ENCODE results near the gene VPREB3.
"Not testable (repeated sequence)": the region's sequence is repeated elsewhere in the genome, so short reads cannot be mapped to it uniquely, and the experiment has no call there.

Gene VPREB3

DNA sequence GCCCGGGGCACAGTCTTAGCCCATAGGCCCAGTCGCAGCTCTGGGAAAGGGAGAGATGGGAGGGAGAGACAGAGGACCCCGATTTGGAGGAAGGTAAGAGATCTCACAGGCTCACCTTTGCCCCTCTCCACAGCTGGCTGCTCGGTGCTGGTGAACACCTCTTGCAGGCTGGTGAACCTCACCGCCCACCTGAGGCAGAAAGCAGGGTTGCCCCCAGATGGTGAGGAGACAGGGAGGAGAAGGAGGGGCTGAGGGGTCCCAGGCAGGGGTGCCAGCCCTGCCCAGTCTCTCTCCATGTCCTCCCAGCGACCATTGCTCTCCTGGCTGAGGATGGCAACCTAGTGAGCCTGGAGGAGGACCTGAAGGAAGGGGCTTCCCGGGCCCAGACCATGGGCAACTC lies 9.7 kb upstream of the VPREB3 start:
- no peak for DNase-seq

DNA sequence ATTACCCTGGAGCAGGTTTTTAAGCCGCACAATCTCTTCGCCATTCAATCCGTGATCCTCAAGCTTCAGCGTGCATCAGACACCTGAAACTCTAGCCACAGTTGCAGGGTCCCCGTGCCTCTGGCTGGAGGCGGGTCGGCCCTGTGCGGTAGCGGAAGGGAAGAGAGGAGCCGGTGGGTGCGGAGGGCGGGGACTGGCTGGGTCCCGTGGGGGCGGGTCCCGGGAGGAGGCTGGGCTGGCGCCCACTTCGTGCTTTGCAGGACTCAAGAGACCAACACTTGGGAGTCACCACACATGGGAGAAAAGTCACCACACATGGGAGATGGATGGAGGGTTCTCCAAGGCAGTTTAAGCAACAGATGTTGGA lies 9.3 kb upstream of the VPREB3 start:
- no peak for DNase-seq

DNA sequence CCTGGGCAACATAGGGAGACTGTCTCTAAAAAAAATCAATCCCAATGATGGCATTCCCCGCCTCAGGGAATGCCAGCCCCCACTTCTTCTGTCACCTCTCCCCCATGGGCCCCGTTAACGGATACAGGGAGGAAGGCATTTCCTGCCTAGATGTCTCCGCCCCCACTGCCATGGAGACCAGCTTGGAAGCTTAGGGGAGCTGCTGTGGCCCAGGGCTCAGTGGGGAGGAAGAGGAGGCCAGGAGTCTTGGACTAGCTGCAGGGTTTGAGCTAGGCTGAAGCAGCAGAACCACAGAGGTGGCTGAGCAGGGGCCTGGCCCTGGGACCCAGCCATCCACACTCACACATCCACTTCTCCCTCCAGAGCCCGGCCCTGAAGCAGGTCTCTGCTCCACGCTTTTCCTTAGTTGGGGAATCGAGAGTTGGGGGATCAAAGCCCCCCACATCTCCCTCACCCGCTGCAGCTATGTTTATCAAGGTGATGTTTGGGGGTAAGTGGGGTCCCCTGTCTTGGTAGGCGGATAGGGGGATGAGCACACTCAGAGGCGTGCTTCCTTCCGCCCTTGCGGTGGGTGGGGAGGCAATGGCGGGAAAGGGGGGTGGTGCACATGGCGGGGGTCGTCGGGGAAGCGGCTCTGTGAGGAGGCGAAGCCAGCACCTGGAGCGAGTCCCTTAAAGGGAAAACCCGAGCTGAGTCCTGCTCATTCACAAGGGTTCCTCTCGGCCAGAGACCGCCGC lies 8.8 kb upstream of the VPREB3 start, which contains the start of gene C22orf15:
C22orf15 (plus strand) TSS at position 149 of the 737 bp plus-strand sequence; CDS start at position 466, 317 bp downstream.
- peak; percentile 48 for DNase-seq

DNA sequence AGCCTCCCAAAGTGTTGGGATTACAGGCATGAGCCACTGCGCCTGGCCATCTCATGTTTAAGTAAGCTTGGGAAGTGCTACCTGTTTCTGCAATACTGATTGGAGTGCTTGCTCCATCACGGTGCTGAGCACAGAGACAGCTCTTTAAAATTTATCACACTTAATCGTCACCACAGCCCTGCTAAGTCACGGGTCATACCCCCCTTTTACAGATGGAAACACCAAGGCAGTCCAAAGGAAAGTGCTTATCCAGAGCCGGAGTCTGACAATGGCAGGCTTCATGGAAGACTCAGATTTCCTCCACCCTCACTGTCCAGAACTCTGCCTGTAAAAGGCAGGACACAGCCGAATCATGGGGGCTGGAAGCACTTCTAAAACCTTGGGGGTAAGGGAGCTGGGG lies 5.8 kb upstream of the VPREB3 start:
- no peak for DNase-seq

DNA sequence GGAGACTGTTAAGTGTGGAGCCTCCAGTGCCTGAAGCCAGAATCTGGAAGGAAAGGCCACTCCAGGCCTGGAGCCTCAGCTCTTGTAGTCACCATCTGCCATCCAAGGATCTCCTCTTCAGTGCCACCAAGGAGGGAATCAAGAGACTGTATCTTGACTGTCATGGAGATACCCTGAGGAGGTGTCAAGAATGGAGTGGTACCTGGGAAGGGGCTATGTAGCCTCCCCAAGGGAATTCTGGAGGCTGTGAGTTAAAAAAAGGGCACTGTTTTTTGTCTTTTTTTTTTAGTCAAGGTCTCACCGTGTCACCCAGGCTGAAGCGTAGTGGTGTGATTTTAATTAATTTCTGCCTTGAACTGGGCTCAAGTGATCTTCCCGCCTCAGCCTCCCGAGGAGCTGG lies 5.3 kb upstream of the VPREB3 start:
- DNase-seq, result no peak

DNA sequence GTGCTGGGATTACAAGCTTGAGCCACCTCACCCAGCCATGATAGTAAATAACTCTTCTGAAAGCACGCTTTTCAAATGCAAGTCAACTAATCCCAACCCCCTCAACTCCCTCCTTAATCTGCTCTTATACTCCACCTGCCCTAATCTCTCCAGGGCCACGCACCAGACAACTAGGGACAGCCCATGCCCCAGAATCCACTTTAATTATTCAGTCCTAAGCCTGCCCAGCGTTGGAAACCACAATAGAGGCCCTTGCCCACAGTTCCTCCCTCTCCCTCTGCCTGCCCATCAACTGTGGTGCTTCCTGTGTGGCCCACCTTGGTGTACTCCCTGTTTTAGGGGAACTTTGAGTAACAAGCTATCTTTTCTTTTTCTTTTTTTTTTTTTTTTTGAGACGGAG lies 2.7 kb upstream of the VPREB3 start:
- no peak for DNase-seq

DNA sequence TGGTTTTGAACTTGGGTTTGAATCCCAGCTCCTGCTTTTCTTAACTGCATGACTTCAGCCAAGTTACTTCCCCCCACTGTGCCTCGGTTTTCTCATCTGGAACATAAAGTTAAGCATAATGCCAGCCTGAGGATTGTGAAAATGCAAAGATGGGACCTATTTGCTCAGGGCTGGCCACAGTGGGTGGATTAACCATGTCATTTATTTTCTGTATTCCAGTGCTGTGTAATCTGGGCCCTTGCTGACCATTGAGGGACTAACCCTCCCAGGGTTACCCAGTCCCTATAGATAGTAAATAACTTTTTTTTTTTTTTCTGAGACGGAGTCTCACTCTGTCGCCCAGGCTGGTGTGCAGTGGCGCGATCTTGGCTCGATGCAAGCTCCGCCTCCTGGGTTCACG lies 1.5 kb upstream of the VPREB3 start:
- DNase-seq, result no peak

DNA sequence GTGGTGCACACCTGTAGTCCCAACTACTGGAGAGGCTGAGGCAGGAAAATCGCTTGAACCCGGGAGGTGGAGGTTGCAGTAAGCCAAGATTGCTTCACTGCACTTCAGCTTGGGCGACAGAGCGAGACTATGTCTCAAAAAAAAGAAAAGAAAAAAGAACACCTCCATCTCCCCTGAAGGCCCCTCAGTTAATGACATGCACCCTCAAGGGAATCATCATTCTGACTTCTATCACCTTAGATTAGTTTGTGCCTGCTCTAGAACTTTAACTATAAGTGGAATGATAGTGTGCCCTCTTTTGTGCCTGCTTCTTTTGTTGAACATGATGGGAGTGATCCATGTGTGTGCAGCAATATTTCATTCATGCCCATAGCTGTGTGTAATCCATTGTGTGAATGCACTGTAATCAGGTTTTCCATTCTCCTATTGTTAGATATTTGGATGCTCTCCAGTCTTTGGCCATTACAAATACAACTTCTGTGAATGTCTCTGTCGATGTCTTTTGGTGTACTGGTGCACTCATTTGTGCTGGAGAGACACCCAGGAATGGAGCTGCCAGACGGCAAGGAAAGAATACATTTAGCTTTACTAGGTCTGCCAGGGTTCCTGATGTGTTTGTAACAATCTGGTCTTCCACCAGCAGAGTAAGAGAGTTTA lies 883 bp upstream of the VPREB3 start:
- no peak for DNase-seq

DNA sequence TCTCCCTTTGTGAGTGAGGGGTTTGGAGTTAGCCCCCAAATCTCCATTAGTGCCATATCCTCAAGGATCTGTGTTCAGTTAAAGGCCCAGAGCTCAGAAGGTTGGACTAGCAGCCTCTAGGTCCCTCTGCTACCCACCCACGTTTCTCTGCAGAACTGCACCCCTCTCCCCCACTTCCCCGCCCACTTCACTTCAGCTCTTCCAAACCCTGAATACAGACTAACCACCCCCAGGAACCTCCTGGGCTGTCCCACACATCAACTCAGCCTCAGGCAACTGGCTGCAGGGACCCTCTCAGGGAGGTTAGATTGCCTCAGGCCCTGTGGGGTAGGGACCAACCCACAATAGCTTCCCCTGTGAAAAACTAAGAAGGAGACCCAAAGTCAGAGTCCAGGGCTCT lies 840 bp downstream of the VPREB3 start:
- no peak for DNase-seq

DNA sequence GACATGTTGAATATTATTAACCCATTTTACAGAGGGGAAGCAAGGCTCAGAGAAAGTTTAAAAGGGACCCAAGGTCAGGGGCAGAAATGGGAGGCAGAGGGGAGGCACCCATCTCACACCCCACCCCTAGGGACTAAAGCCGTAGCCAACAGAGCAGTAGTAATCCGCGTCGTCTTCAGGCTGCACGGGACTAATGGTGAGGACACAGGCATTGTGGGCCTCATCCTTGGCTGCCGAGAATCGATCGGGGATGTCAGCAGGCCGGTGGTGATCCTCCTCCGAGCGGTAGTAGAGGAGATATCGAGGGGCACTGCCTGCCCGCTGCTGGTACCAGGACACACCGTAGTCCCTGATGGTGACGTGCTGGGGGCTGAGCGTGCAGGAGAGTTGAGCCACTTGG lies 1.5 kb downstream of the VPREB3 start:
- no peak for DNase-seq

DNA sequence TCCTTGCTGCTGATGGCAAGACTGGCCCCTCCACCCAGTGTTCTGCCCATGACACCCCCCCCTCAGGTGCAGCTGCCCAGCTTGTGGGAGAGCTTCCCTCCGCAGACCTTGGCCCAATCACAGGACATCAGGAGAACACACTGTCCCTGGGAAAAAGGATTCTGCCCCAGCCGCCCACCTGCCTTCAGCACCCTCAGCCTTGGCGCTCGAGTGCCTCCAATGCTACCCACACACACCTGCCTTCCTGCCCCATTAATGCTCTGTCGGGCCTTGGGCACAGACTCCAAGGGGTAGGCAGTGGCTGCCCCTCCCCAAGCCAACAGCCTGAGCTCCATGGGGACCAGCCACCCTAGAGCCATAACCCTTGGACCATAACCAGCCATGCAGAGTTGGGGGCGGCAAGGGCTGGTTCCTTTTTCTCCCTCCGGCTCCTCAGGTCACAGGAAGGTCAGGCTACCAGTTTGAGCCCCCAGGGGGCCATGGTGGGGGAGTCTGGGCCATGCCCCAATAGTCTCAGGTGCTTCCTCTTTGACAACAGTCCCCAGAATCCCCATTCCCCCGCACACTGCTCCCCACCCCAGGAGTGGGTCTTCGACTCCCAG lies 2.0 kb downstream of the VPREB3 start:
- DNase-seq, result no peak

DNA sequence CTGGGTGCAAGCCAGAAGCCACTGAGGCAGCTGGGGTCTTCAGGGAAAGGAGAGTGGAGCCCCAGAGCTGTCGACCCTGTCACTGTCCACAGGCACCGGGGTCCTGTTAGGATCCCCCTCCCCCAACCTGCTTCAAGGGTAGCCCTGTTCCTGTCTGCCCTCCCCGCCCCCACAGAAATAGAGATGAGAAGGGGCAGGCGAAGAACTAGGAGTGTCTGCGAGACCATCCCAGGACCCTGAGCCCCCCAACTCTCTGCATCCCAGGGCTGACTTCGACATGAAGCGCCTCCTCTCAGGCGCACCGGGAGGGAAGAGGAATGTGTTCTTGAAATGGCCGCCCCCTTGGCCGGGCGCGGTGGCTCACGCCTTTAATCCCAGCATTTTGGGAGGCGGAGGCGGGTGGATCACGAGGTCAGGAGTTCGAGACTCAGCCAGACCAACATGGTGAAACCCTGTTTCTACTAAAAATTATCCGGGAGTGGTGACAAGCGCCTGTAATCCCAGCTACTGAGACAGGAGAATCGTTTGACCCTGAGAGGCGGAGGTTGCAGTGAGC lies 2.7 kb downstream of the VPREB3 start:
- no peak for DNase-seq

DNA sequence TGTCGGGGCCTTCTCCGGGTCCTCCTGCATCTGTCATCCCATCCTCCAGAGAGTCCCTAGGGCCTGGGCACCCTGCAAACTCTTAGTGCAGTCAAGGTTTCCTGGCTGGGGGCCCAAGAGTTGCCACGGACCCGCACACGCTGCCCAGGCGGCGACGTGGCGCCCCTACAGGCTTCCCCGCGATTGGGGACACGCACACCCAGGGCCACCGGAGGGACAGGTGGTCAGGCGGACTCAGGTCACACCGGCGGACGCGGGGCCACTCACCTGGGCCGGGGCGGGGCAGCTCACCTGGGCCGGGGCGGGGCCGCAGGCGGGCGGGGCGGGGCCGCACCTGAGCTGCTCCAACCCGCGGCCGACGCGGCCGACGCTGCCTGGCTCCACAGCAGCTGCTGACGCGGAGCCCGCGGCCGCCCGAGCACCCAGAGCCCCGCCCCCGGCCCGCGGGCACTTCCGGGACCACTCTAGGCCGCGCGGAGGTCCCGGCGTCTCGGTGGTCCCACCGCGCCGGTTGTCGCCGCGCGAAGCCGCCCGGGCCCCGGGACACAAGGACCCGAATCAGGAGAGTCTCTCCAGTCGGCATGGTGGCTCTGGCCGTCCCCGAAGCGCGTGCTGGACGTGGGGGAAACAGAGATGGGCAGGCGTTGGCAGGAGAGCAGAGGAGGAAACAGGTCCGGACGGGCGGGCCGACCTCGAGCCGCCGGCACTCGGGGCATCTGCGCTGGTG lies 3.3 kb downstream of the VPREB3 start, which contains the start of gene ZNF70:
ZNF70 (minus strand) TSS at position 399 of the 727 bp plus-strand sequence. CDS start 5,972 bp downstream, outside the sequence.
- peak; percentile 45 for DNase-seq

DNA sequence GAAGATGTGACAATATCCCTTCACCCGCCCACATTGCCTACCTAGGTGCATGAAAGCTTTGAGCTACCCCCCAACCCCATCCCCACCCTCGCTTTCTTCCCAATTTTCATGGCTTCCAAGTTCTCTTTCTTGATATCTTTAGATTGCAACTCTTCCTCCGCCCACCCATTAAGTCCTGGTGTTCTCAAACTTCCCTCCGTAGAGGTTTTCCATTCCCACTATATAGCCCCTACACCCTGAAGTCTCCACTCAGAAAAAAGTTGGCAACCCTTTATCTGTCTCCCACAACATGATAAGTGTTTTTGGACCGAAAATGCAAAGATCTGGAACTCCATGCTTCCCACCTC lies 3.9 kb downstream of the VPREB3 start:
- no peak for DNase-seq

DNA sequence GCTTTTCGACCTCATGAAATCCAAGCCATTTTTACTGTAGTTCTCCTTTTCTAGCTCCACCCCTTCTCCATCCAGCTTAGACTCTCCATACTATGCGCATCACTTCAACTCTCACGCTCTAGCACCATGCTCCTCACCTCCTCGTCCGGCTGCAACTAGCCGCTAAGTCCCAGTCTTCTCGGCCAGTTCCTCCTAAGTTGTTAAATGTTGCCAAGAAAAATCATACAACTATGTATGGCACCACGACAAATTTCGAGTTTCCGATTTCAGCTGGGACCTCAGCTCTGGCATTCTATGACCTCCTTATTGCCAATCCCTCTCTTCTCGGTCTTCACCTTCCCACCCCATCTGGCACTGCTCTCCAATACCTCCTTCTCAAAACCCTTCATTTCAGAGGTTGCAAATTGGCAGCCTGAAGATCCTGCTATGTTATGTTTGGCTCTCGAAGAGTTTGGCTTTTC lies 4.4 kb downstream of the VPREB3 start:
- DNase-seq, result no peak

DNA sequence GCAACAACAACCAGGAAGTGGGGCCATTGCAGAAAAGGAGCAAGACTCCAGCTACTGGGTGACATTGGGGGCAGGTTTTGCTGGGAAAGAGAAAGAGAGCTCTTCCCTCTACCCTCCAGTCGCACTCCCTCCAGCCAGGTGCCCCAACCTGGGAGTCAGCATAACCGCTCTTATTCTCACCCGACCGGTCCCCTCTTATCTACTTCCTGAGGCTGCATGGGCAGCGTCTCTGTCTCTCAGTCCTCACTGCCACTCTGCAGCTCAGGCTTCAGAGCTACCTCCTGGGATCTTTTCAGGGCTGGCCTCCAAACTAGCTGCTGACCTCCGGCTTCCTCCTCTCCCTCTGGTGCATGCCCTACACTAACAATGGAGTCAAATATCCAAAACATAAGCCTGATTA lies 8.4 kb downstream of the VPREB3 start:
- DNase-seq, result no peak

DNA sequence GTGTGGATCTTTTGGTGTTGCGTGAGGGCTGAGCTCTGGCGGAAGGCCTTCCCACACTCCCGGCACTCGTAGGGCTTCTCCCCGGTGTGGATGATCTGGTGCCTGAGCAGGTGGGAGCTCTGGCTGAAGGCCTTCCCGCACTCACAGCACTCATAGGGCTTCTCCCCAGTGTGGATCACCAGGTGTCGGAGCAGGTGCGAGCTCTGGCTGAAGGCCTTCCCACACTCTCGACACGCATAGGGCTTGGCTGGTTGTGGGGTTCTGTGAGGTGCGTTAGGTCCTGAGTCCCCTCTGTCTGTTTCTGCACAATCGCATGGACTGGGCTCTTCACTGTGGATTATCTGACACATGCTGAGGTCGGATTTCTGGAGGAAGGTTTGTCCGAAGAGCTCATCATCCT lies 9.7 kb downstream of the VPREB3 start:
- no peak for DNase-seq

DNA sequence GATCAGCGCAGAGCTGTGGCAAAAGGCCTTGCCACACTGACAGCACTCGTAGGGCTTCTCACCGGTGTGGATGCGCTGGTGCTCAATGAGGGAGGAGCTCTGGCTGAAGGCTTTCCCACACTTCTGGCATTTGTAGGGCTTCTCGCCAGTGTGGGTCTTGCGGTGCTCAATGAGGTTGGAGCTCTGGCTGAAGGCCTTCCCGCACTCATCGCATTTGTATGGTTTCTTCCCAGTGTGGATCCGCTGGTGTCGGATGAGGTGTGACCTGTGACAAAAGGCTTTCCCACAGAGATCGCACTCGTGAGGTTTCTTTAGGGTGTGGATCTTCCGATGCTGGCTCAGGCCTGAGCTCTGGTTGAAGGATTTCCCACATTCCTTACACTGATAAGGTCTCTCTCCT lies 10.2 kb downstream of the VPREB3 start:
- DNase-seq, result no peak

DNA sequence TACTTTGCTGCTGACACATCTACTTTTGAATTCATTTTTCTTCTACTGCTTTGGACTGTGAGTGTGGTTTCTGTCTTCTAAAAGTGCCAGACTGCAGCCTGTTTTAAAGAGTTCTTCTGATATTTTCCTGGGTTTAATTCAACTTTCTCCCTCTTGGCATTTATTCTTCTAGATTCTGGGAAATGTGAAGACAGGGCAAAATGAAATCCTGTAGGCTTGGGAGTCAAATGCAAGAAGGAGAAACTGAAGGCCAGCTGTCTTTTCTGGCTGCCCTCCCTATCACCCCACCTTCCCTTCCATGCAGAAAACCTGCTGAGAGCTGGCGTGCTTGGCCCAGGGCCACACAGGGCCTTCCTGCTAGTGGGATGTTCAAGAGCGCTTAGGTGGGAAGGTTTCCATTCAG lies 10.9 kb downstream of the VPREB3 start:
- no peak for DNase-seq

DNA sequence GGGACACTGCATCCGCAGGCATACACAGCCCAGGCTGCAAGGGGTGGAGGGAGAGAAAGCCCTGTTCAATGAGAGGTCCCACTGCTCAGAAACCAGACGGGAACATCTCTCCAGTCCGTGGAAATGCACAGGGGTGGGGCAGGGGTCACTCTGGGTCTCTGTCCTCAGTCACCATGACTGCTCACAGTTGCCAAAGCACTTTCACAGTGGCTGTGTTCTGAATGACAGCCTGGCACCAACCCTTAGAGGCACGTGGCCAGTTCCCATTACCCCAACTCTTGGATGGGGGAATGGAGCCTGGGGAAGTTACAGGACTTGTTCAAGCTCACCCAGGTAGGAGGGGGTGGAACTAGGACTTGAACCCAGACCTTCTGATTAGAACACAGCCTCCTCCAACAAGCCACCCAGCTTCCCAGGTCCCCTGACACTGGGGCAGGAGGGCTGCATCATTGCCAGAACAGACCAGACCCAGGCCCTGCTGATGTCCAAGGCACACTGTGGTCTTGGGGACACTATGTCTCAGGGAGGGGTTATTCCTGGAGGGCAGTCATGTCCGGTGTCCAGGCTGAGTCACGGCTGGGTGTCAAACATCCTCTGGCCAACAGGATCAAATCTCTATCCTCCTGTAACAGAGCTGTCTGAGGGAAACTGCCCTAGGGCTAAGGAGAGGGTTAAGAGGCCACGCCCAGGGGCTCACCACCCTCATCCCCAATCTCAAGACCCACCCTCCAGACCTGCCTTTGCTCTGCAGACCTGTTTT lies 11.5 kb downstream of the VPREB3 start:
- DNase-seq, result no peak

DNA sequence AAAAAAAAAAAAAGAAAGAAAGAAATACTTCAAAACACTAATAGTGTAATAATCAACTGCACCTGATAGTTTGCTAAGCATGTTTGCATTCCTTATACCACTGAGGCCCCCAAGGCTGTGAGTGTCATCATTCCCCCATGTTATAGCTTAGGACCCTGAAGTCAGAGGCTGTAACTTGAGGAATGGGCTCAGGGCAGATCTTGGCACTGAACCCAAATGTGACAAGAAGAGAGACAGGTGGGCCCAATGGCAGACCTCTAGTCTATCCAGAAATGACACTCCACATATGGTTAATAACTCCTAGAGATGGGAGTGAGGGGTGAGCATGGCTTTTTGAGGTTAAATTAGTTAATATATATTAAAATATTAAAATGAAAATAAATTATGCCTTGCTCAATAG lies 16.5 kb downstream of the VPREB3 start:
- no peak for DNase-seq

DNA sequence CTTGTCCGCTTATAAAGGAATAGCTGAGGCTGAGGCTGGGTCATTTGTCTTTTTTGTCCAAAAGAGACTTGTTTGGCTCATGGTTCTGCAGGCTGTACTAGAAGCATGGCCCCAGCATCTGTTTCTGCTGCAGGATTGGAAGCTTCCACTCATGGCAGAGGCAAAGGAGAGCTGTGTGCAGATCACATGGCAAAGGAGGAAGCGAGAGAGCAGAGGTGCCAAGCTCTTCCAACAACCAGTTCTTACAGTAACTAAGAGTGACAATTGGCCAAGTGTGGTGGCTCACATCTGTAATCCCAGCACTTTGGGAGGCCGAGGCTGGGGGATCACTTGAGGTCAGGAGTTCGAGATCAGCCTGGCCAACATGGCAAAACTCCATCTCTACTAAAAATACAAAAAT lies 26.1 kb downstream of the VPREB3 start:
- DNase-seq, result not testable (repeated sequence)
